HepG2 (cell line): Measurements from ENCODE around the gene C1QTNF5. TPM values are rescaled to one million over a fixed set of nuclear protein-coding genes. Genes with fewer than 3 reads are reported as not detected.

Source experiments
- BORCS8-MEF2B ChIP-seq: sonication (generic); formaldehyde crosslinking; IDR thresholded peaks from 2 replicates; pipeline ENCODE4 v1.8.0; 2022; ENCODE audit warnings: mild to moderate bottlenecking, missing genetic modification reagents
- CBX2 ChIP-seq, 2 experiments: fragments of 200-600 bp in 1 of 2; sonication (generic); formaldehyde crosslinking in 1 of 2; IDR thresholded peaks; 2 replicates each; pipeline versions ENCODE4 v1.7.0 to v1.8.1; 2018 to 2022; ENCODE audit warnings: low read depth in 2 of 2, low read length in 1 of 2, mild to moderate bottlenecking in 1 of 2, missing genetic modification reagents in 1 of 2
- CCDC6 ChIP-seq: sonication (generic); formaldehyde crosslinking; IDR thresholded peaks from 2 replicates; pipeline ENCODE4 v1.8.1; 2022; ENCODE audit warnings: mild to moderate bottlenecking, missing genetic modification reagents, moderate library complexity
- EED ChIP-seq: sonication (generic); formaldehyde crosslinking; IDR thresholded peaks from 2 replicates; pipeline ENCODE4 v1.5.0; 2020; ENCODE audit warnings: mild to moderate bottlenecking, missing genetic modification reagents
- KMT2B ChIP-seq: IDR thresholded peaks from 2 replicates; pipeline ENCODE4 v1.6.1; 2016; ENCODE audit warnings: missing genetic modification reagents, missing compliant biosample characterization
- NCOA2 ChIP-seq: sonication (generic); formaldehyde crosslinking; IDR thresholded peaks from 2 replicates; pipeline ENCODE4 v1.8.0; 2022; ENCODE audit warnings: inconsistent platforms
- NFRKB ChIP-seq: fragments of 450-650 bp; IDR thresholded peaks from 2 replicates; pipeline ENCODE4 v1.6.1; 2017
- NPAS2 ChIP-seq: sonication (generic); formaldehyde crosslinking; IDR thresholded peaks from 2 replicates; pipeline ENCODE4 v1.8.0; 2022; ENCODE audit warnings: mild to moderate bottlenecking, missing genetic modification reagents, borderline replicate concordance
- POLR2G ChIP-seq: fragments of 200-400 bp; formaldehyde crosslinking; IDR thresholded peaks from 2 replicates; pipeline ENCODE4 v1.6.1; 2018; ENCODE audit warnings: mild to moderate bottlenecking, low read depth, low read length, moderate library complexity
- RFX5 ChIP-seq: IDR thresholded peaks from 2 replicates; pipeline ENCODE4 v1.6.1; 2011; ENCODE audit warnings: low read depth, low read length, improper control_type of control experiment
- STAG1 ChIP-seq: sonication (generic); formaldehyde crosslinking; IDR thresholded peaks from 2 replicates; pipeline ENCODE4 v1.4.0; 2020; ENCODE audit warnings: missing genetic modification reagents
- TAF15 ChIP-seq: fragments of 200-400 bp; formaldehyde crosslinking; IDR thresholded peaks from one replicate; pipeline ENCODE4 v1.6.1; 2018; ENCODE audit warnings: mild to moderate bottlenecking, low read depth, low read length; ENCODE audit not compliant: poor library complexity, severe bottlenecking
- TCF12 ChIP-seq, 2 experiments: fragments of 450-650 bp in 1 of 2; sonication (generic) in 1 of 2; formaldehyde crosslinking in 1 of 2; IDR thresholded peaks; 2 replicates each; pipeline versions ENCODE4 v1.6.1 to v1.8.0; 2017 to 2022; ENCODE audit warnings: antibody characterized with exemption in 1 of 2, mild to moderate bottlenecking in 1 of 2, missing genetic modification reagents in 1 of 2, moderate library complexity in 1 of 2
- TMF1 ChIP-seq: sonication (generic); formaldehyde crosslinking; IDR thresholded peaks from 2 replicates; pipeline ENCODE4 v1.8.1; 2022; ENCODE audit warnings: low read depth, missing genetic modification reagents
- ZBTB42 ChIP-seq: sonication (generic); formaldehyde crosslinking; IDR thresholded peaks from 2 replicates; pipeline ENCODE4 v1.5.0; 2020; ENCODE audit warnings: mild to moderate bottlenecking, missing genetic modification reagents
- ZFP1 ChIP-seq: IDR thresholded peaks from 2 replicates; pipeline ENCODE4 v1.6.1; 2016
- ZNF121 ChIP-seq: sonication (generic); formaldehyde crosslinking; IDR thresholded peaks from 2 replicates; pipeline ENCODE4 v1.5.0; 2020; ENCODE audit warnings: mild to moderate bottlenecking, missing genetic modification reagents
- ZNF274 ChIP-seq: sonication (generic); formaldehyde crosslinking; IDR thresholded peaks from 2 replicates; pipeline ENCODE4 v1.5.1; 2020; ENCODE audit warnings: mild to moderate bottlenecking, missing genetic modification reagents
- polyA plus RNA-seq, 8 experiments: library from polyadenylated mRNA; depleted of rRNA in 3 of 8; stranded (reverse) in 7 of 8; unstranded in 1 of 8; fragments of >200 nt; fragmentation: Illumina TruSeq in 4 of 8; extraction: Trizol in 4 of 8; gene quantifications; 2 replicates each; pipeline versions ENCODE4 v1.2.1 to v1.2.3, GENCODE V29; 2011 to 2016; ENCODE audit warnings: low read depth in 4 of 8, missing spikeins in 1 of 8, mixed read lengths in 1 of 8; ENCODE audit not compliant: insufficient read depth in 1 of 8
- total RNA-seq, 5 experiments: library from RNA; depleted of rRNA; stranded (reverse); fragments of >200 nt; fragmentation: Illumina TruSeq; extraction: Trizol; gene quantifications; 2 replicates each; pipeline ENCODE4 v1.2.3, GENCODE V29; 2016; ENCODE audit warnings: low read depth in 1 of 5
- TF ChIP-seq, protein P1 (sequence below): sonication (generic); formaldehyde crosslinking; IDR thresholded peaks from 2 replicates; pipeline ENCODE4 v1.5.0; 2020; ENCODE audit warnings: mild to moderate bottlenecking, missing genetic modification reagents
- TF ChIP-seq, protein P2 (sequence below): IDR thresholded peaks from 2 replicates; pipeline ENCODE4 v1.6.1; 2012; ENCODE audit warnings: inconsistent platforms
- TF ChIP-seq, protein P3 (sequence below): sonication (generic); formaldehyde crosslinking; IDR thresholded peaks from 2 replicates; pipeline ENCODE4 v1.4.0; 2020; ENCODE audit warnings: mild to moderate bottlenecking, low read depth, missing genetic modification reagents
- TF ChIP-seq, protein P4 (sequence below): sonication (generic); formaldehyde crosslinking; conservative IDR thresholded peaks from 2 replicates; pipeline ENCODE4 v1.4.0; 2020; ENCODE audit warnings: missing genetic modification reagents
- TF ChIP-seq, protein P5 (sequence below): sonication (generic); formaldehyde crosslinking; IDR thresholded peaks from 2 replicates; pipeline ENCODE4 v1.5.1; 2020; ENCODE audit warnings: missing genetic modification reagents, mild to moderate bottlenecking, borderline replicate concordance

C1QTNF5 gene
- total and polyA plus RNA-seq, 2 of the 13 experiments (the other 11 are each of a cell fraction or from before 2014, with no cell fraction given), result 0.86 to 1.2 TPM

DNA sequence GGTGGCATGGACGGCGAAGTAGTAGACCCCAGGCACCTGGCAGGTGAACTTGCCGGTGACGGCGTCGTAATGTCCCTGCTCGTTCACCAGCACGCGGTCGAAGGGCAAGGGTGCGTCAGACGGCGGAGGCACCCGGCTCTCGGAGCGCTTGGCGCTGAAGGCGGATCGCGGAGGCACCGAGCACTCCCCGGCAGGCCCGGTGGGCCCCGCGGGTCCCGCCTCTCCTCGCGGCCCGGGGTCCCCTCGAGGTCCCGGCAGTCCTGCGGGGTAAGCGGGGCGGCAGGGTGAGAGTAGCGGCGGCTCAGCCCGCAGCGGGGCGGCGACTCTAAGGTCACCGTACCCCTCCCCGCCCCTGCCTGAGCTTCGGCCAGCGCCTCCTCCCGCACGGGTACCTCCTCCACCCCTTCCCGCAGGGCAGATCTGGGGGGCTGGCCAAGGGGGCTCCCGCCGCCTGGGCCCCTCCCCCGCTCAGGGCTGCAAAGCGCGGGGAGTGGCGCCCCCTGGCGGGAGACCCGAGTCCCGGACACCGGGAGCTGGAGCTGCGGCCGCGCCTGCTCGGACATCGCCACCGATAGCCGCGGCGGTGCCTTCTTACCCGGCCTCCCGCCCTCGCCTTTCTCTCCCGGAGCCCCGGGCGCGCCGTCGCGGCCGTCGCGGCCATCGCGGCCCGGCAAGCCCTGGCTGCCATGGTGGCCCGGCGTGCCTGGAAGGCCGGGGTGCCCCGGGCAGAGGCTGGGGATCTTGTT, 921 bp downstream of the C1QTNF5 start (continued):
- no peak for TF ChIP-seq ZBTB42 (CRISPR knock-in tag)
- TF ChIP-seq EED (CRISPR knock-in tag), result no peak
- TF ChIP-seq, protein P1, sequence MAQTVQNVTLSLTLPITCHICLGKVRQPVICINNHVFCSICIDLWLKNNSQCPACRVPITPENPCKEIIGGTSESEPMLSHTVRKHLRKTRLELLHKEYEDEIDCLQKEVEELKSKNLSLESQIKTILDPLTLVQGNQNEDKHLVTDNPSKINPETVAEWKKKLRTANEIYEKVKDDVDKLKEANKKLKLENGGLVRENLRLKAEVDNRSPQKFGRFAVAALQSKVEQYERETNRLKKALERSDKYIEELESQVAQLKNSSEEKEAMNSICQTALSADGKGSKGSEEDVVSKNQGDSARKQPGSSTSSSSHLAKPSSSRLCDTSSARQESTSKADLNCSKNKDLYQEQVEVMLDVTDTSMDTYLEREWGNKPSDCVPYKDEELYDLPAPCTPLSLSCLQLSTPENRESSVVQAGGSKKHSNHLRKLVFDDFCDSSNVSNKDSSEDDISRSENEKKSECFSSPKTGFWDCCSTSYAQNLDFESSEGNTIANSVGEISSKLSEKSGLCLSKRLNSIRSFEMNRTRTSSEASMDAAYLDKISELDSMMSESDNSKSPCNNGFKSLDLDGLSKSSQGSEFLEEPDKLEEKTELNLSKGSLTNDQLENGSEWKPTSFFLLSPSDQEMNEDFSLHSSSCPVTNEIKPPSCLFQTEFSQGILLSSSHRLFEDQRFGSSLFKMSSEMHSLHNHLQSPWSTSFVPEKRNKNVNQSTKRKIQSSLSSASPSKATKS (CRISPR knock-in tag), result no peak
- TF ChIP-seq NCOA2 (CRISPR knock-in tag), result no peak
- TF ChIP-seq CCDC6 (CRISPR knock-in tag), result no peak
- no peak for TF ChIP-seq RFX5
- TF ChIP-seq ZNF274 (CRISPR knock-in tag), result no peak; the same call in 1 of the 2 replicates
- no peak for TF ChIP-seq KMT2B (CRISPR knock-in tag)
- TF ChIP-seq STAG1 (CRISPR knock-in tag), result peak; percentile 43
- no peak for TF ChIP-seq ZNF121 (CRISPR knock-in tag)
- no peak for TF ChIP-seq NPAS2
- no peak for TF ChIP-seq CBX2 (IDR thresholded peaks at IDR 0.05; ENCODE audit: low read depth, low read length)
- TF ChIP-seq CBX2 (CRISPR knock-in tag; IDR thresholded peaks at IDR 0.05; ENCODE audit: low read depth), result no peak
- TF ChIP-seq, protein P2, sequence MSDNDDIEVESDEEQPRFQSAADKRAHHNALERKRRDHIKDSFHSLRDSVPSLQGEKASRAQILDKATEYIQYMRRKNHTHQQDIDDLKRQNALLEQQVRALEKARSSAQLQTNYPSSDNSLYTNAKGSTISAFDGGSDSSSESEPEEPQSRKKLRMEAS, result peak; percentile 22; the same call in 1 of the 2 replicates
- TF ChIP-seq, protein P3, sequence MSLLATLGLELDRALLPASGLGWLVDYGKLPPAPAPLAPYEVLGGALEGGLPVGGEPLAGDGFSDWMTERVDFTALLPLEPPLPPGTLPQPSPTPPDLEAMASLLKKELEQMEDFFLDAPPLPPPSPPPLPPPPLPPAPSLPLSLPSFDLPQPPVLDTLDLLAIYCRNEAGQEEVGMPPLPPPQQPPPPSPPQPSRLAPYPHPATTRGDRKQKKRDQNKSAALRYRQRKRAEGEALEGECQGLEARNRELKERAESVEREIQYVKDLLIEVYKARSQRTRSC (CRISPR knock-in tag), result no peak
- TF ChIP-seq TMF1, result no peak
- TF ChIP-seq, protein P4, sequence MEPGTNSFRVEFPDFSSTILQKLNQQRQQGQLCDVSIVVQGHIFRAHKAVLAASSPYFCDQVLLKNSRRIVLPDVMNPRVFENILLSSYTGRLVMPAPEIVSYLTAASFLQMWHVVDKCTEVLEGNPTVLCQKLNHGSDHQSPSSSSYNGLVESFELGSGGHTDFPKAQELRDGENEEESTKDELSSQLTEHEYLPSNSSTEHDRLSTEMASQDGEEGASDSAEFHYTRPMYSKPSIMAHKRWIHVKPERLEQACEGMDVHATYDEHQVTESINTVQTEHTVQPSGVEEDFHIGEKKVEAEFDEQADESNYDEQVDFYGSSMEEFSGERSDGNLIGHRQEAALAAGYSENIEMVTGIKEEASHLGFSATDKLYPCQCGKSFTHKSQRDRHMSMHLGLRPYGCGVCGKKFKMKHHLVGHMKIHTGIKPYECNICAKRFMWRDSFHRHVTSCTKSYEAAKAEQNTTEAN (CRISPR knock-in tag), result 0 out of 2 replicates have a peak, but pooled peaks have one; percentile 36
- TF ChIP-seq NFRKB, result no peak
- TF ChIP-seq ZFP1, result no peak
- TF ChIP-seq, protein P5, sequence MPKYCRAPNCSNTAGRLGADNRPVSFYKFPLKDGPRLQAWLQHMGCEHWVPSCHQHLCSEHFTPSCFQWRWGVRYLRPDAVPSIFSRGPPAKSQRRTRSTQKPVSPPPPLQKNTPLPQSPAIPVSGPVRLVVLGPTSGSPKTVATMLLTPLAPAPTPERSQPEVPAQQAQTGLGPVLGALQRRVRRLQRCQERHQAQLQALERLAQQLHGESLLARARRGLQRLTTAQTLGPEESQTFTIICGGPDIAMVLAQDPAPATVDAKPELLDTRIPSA (CRISPR knock-in tag), result no peak
- TF ChIP-seq TCF12 (IDR thresholded peaks at IDR 0.05), result no peak
- 0 out of 2 replicates have a peak, but pooled peaks have one; percentile 45 for TF ChIP-seq TCF12 (CRISPR knock-in tag; IDR thresholded peaks at IDR 0.05)
- TF ChIP-seq TAF15, result no peak
- TF ChIP-seq POLR2G, result no peak
- no peak for TF ChIP-seq BORCS8-MEF2B (CRISPR knock-in tag)
